ENCODE data around the gene MUC21.

DNA sequence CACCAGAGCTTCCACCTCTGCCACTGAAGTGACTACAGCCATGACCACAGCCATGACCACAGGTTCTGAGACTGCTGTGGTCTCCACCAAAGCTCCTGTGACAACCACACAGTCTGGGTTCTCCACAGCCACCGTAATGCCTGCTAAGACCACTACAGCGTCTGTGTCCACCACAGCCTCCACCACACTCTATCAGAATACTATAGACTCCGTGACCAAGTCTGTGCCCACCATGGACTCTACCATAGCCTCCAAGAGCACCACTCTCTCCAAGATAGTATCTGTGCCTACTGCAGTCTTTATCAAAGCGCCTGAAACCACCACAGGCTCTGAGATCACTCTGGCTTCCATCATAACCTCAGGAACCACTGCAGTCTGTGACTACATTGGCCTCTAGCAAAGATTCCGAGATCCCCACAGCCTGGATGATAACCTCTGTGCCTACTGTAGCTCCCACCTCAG lies 18.3 kb upstream of the MUC21 start:
- TF ChIP-seq, protein P1, sequence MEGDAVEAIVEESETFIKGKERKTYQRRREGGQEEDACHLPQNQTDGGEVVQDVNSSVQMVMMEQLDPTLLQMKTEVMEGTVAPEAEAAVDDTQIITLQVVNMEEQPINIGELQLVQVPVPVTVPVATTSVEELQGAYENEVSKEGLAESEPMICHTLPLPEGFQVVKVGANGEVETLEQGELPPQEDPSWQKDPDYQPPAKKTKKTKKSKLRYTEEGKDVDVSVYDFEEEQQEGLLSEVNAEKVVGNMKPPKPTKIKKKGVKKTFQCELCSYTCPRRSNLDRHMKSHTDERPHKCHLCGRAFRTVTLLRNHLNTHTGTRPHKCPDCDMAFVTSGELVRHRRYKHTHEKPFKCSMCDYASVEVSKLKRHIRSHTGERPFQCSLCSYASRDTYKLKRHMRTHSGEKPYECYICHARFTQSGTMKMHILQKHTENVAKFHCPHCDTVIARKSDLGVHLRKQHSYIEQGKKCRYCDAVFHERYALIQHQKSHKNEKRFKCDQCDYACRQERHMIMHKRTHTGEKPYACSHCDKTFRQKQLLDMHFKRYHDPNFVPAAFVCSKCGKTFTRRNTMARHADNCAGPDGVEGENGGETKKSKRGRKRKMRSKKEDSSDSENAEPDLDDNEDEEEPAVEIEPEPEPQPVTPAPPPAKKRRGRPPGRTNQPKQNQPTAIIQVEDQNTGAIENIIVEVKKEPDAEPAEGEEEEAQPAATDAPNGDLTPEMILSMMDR (IDR thresholded peaks at IDR 0.05; ENCODE audit: insufficient read depth, low read length, poor library complexity, severe bottlenecking) = no peak
- no peak for TF ChIP-seq EZH2phosphoT487 (conservative IDR thresholded peaks at IDR 0.05; ENCODE audit: low read length)
